GM21576 (cell line): Measurements from ENCODE around the gene MLC1.
"Not testable (repeated sequence)": the region's sequence is repeated elsewhere in the genome, so short reads cannot be mapped to it uniquely, and the experiment has no call there.

Experiments
- ATAC-seq: cut with Tn5 transposase; IDR thresholded peaks from one replicate; pipeline ENCODE4 v1.9.1; 2021; ENCODE audit warnings: mild to moderate bottlenecking, moderate library complexity; ENCODE audit not compliant: unreplicated experiment

Gene MLC1

DNA sequence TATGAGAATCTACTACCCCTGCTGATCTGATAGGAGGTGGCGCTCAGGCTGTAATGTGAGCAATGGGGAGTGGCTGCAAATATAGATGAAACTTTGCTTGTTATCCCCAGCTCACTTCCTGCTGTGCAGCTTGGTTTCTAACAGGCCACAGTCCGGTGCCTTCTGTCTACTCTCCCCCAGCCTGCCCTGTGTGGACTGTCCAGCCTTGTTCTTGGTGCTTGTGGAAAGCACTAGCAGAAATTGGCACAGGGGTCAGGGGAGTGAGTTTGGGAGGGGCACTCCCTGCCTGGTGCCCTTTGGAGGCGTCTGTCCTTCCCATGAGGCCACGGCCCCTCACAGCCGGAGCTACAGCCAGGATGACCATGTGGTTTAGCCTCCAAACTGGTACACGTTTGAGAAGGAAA lies 18.9 kb upstream of the MLC1 start:
- ATAC-seq: no peak

DNA sequence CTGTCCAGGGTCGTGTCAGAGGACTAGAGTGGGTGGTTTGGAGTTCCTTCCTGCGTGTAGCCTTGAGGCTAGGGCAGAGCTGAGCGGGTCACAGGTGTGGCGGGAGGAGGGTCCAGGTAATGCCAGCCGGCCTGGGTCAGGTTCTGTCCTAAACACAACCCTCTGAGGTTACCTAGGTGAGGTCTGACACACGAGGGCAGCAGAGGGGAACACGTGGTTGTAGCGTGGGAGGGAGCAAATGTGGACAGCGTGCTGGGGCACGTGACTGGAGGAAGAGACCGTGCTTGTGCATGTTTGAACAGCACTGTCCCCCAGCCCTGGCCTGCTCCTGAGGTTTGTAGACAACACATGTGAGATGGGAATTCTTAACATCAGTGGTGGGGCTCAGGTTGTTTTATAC lies 17.7 kb upstream of the MLC1 start:
- no peak for ATAC-seq

GRCh38 chr22:50101870-50102565 lies 16.8 kb upstream of the MLC1 start:
- ATAC-seq: no peak

- no peak for ATAC-seq
Measured at GRCh38 chr22:50098052-50098451, 12.8 kb upstream of the MLC1 start.

- no peak for ATAC-seq
Measured at GRCh38 chr22:50092342-50092741, 7.1 kb upstream of the MLC1 start.

GRCh38 chr22:50091092-50091768 lies 6.0 kb upstream of the MLC1 start:
- no peak for ATAC-seq

- no peak for ATAC-seq
Measured at GRCh38 chr22:50090412-50090714, 5.1 kb upstream of the MLC1 start.

GRCh38 chr22:50089682-50090411 lies 4.6 kb upstream of the MLC1 start, which contains the start of gene MOV10L1:
TSS of gene MOV10L1 (plus strand) at chr22:50090006. CDS start at chr22:50090089, 83 bp downstream.
- no peak for ATAC-seq

- ATAC-seq: no peak
Measured at GRCh38 chr22:50089231-50089630, 4.0 kb upstream of the MLC1 start.

DNA sequence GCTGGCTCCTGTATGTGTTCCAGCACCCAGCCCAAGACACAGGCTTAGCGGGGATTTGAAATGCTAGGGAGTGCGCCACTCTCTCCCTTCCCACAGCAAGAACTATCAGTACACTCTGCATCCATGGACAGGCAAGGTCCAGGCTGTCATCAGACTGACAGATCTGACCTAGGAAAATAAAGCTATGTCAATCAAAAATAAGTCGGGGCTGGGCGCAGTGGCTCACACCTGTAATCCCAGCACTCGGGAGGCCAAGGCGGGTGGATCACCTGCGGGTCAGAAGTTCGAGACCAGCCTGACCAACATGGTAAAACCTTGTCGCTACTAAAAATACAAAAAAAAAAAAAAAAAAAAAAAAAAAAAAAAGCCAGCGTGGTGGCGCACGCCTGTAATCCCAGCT lies 2.9 kb upstream of the MLC1 start:
- ATAC-seq: no peak

GRCh38 chr22:50087646-50088045 lies 2.4 kb upstream of the MLC1 start:
- ATAC-seq: no peak

GRCh38 chr22:50086975-50087374 lies 1.7 kb upstream of the MLC1 start:
- ATAC-seq: not testable (repeated sequence)

- no peak for ATAC-seq
Measured at GRCh38 chr22:50086526-50086925, 1.3 kb upstream of the MLC1 start.

DNA sequence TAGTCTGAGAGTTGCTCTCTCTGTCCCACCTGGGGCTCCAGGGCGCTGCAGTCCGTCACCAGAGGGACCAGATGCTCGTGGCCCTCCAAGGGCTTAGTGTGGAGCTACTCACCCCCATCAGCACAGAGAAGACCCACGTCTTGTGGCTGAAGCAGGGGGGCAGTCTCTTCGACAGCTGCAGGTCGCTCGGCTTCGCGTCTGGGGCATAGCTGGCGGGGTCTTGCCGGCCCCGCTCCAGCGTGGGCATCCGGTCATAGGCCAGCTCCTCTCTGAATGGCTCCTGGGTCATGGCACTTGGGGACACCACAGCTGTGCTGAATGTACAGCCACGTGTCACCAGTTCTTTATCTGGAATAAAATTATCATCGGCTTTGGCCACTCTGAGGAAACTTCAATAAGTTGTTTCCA lies 608 bp downstream of the MLC1 start:
- ATAC-seq: no peak

DNA sequence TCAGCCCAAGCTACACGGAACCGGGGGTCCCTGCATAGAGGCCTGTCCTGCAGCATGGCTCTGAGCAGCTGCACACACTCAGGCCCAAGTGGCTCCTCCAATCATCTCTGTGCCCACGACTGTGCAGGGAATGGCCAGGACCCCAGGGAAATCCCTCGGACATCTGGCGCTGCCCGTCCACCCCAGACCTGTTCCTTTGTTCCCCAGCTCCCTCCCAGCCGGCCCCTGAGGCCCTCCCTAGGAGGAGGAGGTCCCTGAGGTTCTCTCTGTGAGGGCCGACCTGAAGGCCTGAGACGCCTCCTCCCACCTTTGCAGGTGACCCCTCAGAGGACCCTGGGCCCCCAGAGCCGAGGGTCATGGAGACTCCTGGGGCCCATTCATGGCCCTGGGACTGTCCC lies 1.1 kb downstream of the MLC1 start:
- ATAC-seq: no peak

- ATAC-seq: no peak
Measured at GRCh38 chr22:50083462-50084079, 1.7 kb downstream of the MLC1 start.

GRCh38 chr22:50082961-50083461 lies 2.2 kb downstream of the MLC1 start:
- ATAC-seq: no peak

DNA sequence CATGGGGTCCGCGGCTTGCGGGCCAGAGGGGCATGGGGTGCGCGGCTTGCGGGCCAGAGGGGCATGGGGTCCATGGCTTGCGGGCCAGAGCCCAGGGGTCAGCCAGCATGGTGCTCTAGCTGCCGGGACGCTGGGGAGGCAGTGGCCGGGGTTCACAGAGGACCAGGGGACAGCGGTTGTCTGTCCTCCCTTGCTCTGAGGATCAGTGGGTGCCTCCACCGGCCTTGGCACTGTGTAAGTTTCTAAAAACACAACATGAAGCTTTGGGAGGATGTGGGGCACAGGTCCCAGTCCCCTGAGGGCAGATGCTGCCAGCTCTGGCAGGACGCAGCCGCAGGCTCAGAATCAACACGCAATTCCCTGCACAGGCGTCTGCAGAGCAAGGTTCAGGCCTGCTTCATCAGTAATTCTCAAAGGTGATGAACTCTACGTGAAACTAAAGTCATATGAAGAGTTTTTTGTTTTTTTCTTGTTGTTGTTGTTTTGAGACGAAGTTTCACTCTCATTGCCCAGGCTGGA lies 3.0 kb downstream of the MLC1 start:
- no peak for ATAC-seq

DNA sequence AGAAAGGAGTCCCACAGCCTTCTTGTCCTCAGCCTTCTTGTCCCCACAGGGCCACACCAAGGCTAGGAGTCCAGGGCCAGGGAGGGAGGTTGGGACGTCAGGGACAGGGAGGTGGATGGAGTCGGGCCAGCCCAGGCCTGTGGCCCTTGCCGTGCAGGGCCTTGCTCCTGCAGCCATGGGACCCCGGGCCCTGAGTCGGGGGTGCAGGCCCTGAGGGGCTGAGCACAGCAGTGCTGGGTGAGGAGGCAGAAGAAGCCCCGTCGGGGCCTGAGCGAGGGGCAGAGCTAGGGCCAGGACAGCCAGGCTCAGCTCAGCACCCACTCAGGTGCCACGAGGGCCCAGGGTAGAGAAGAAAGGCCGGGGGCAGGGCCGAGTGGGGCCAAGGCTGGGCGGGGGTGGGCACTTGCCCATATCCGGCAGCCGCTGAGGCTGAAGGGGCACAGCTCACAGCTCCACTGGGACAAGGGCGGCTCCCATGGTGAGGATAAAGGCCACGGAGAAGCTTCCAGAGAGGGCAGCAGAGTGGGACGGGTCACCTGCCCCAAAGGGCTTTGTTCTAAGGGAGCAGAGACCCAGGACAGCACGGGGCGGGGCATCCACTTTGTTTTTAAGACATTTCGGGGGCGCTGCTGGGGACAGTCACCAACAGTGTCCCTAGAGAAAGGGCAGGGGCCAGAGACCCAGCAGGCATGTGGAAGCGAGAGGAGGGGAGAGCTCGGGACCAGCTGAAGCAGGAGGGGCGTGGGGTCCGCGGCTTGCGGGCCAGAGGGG lies 3.6 kb downstream of the MLC1 start:
- no peak for ATAC-seq

- no peak for ATAC-seq
Measured at GRCh38 chr22:50080077-50080465, 5.2 kb downstream of the MLC1 start.

- ATAC-seq: no peak
Measured at GRCh38 chr22:50078761-50079160, 6.5 kb downstream of the MLC1 start.
